ENCODE results near the gene ZNF683. TPM values are rescaled to one million over a fixed set of nuclear protein-coding genes. Genes with fewer than 3 reads are reported as not detected.

Gene ZNF683
- total and polyA plus RNA-seq, 10 of the 15 experiments (the other 5 are each of a cell fraction or from before 2014, with no cell fraction given): not detected

GRCh38 chr1:26378088-26378878 lies 5.7 kb upstream of the ZNF683 start (continued):
- TF ChIP-seq BACH1 (IDR thresholded peaks at IDR 0.05; ENCODE audit: borderline replicate concordance) (peak; percentile 38; the same call in 1 of the 2 replicates), HDGF (IDR thresholded peaks at IDR 0.05) (peak; percentile 57; the same call in 1 of the 2 replicates), E2F4 (IDR thresholded peaks at IDR 0.05; ENCODE audit: low read depth, low read length) (no peak), TCF3 (IDR thresholded peaks at IDR 0.05; ENCODE audit: borderline replicate concordance, insufficient read depth, low read depth, low read length) (no peak; the same call in 1 of the 2 replicates), SMAD5 (IDR thresholded peaks at IDR 0.05; ENCODE audit: low read depth) (no peak), SREBF2 (IDR thresholded peaks at IDR 0.05; ENCODE audit: low read length) (no peak), NR2F1 (conservative IDR thresholded peaks at IDR 0.05) (peak; percentile 64; the same call in 1 of the 2 replicates)

- Histone ChIP-seq H3K4me3 (no peak overlapping the region), H3K9me3 (replicated peaks; ENCODE audit: control insufficient read depth, insufficient read depth, low read length) (no peaks in the 10 kb centered on the region; the same call in 2 of the 3 replicates), H3K27ac (ENCODE audit: control insufficient read depth, insufficient read depth) (no peak overlapping the region), H4K20me1 (ENCODE audit: control insufficient read depth, insufficient read depth) (no peaks in the 10 kb centered on the region), H3K36me3 (ENCODE audit: control insufficient read depth in 2 of 2, insufficient read depth in 2 of 2, low read length in 1 of 2) (no peaks in the 10 kb centered on the region), H3K4me1 (ENCODE audit: control insufficient read depth, insufficient read depth, low read length) (peaks cover 22% of the 10 kb centered on the region), H3K27me3 (replicated peaks in 1 of 2; ENCODE audit: control insufficient read depth in 2 of 2, insufficient read depth in 2 of 2, low read length in 1 of 2) (no peaks in the 10 kb centered on the region), H2AFZ (ENCODE audit: control insufficient read depth, low read depth, low read length) (no peak overlapping the region), H3K4me2 (ENCODE audit: control insufficient read depth, insufficient read depth) (no peak overlapping the region), H3K9ac (ENCODE audit: control insufficient read depth, insufficient read depth, low read length) (no peak overlapping the region), H3K79me2 (ENCODE audit: control insufficient read depth, insufficient read depth, low read length) (no peaks in the 10 kb centered on the region)
- intact Hi-C loops (cut with micrococcal nuclease; ENCODE audit: unreplicated experiment) (no loop called here), in situ Hi-C loops (cut with MboI) (no loop called here)
- WGBS (ENCODE audit: insufficient coverage, insufficient replicate concordance, low lambda C conversion rate, missing lambda C conversion rate): 81% methylated on average over 4 of the region's 4 CpGs
- no TSS peak for BruUV-seq (replicated peaks)
- no peak for ATAC-seq
- FAIRE-seq: no peak
- CTCF ChIA-PET: interaction anchor here (1.0 to 5.4 kb wide), 4 partner anchors 13 to 91 kb away, joined by 3 to 40 read pairs (median 22); no protein-coding TSS in a partner anchor
- POLR2A ChIA-PET: interaction anchor here (2.0 kb wide), 1 partner anchor 57 kb away, joined by 7 read pairs; no protein-coding TSS in a partner anchor
- DNase-seq (ENCODE audit: low read depth, low spot score): no peak
- SMC1A ChIA-PET (ENCODE audit: uncharacterized antibody, unreplicated experiment): interaction anchor here (2.3 kb wide), 1 partner anchor 12 kb away, joined by 10 read pairs; no protein-coding TSS in a partner anchor
- RAD21 ChIA-PET (ENCODE audit: unreplicated experiment): no interaction called here
- no peak for TF ChIP-seq ZNF217 (IDR thresholded peaks at IDR 0.05)
- TF ChIP-seq SUZ12 (IDR thresholded peaks at IDR 0.05; ENCODE audit: unreplicated experiment): no peak
- TF ChIP-seq CEBPZ (IDR thresholded peaks at IDR 0.05; ENCODE audit: low read depth, low read length): no peak
- no peak for TF ChIP-seq SIN3A (IDR thresholded peaks at IDR 0.05; ENCODE audit: low read depth, low read length)
- no peak for TF ChIP-seq EP300 (IDR thresholded peaks at IDR 0.05; ENCODE audit: borderline replicate concordance in 1 of 2, control insufficient read depth in 1 of 2, low read depth in 2 of 2, low read length in 2 of 2)
- no peak for TF ChIP-seq IRF3 (IDR thresholded peaks at IDR 0.05)
- TF ChIP-seq MAX (IDR thresholded peaks at IDR 0.05; ENCODE audit: low read depth, low read length): no peak
Measured at GRCh38 chr1:26376050-26376449, 3.5 kb upstream of the ZNF683 start.
